Measurements from ENCODE around the gene GREB1. TPM values are rescaled to one million over a fixed set of nuclear protein-coding genes. Genes with fewer than 3 reads are reported as not detected.
A peak's percentile ranks its signal among the peaks of the same experiment; 100 is the strongest.

The GREB1 gene, protein sequence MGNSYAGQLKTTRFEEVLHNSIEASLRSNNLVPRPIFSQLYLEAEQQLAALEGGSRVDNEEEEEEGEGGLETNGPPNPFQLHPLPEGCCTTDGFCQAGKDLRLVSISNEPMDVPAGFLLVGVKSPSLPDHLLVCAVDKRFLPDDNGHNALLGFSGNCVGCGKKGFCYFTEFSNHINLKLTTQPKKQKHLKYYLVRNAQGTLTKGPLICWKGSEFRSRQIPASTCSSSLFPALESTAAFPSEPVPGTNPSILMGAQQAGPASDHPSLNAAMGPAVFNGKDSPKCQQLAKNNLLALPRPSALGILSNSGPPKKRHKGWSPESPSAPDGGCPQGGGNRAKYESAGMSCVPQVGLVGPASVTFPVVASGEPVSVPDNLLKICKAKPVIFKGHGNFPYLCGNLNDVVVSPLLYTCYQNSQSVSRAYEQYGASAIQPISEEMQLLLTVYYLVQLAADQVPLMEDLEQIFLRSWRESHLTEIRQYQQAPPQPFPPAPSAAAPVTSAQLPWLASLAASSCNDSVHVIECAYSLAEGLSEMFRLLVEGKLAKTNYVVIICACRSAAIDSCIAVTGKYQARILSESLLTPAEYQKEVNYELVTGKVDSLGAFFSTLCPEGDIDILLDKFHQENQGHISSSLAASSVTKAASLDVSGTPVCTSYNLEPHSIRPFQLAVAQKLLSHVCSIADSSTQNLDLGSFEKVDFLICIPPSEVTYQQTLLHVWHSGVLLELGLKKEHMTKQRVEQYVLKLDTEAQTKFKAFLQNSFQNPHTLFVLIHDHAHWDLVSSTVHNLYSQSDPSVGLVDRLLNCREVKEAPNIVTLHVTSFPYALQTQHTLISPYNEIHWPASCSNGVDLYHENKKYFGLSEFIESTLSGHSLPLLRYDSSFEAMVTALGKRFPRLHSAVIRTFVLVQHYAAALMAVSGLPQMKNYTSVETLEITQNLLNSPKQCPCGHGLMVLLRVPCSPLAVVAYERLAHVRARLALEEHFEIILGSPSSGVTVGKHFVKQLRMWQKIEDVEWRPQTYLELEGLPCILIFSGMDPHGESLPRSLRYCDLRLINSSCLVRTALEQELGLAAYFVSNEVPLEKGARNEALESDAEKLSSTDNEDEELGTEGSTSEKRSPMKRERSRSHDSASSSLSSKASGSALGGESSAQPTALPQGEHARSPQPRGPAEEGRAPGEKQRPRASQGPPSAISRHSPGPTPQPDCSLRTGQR (N-terminal part only)
- polyA plus RNA-seq (2013), result 0.08 TPM

GRCh38 chr2:11533278-11534070 is at the start of gene GREB1:
Gene GREB1 (plus strand): TSS chr2:11534045. CDS start chr2:11556615, 22,570 bp downstream.
- H3K4me1 ChIP-seq (ENCODE audit: control extremely low read depth in 1 of 4, control insufficient read depth in 4 of 4, insufficient read depth in 4 of 4, low read length in 3 of 4), result no peaks in the 10 kb centered on the region
- H3K9me3 ChIP-seq (ENCODE audit: control extremely low read depth in 1 of 5, control insufficient read depth in 4 of 5, insufficient read depth in 2 of 5, low read depth in 1 of 5, low read length in 4 of 5), result no peaks in the 10 kb centered on the region
- DNase-seq, result peak in 1 of 3 donors; percentile 8
- peaks cover 0 to 56% (median 10%) of the 10 kb centered on the region in 5 experiments for H3K27me3 ChIP-seq (replicated peaks in 2 of 5; ENCODE audit: control insufficient read depth in 4 of 5, insufficient read depth in 5 of 5, low read length in 4 of 5)
- WGBS (ENCODE audit: insufficient coverage), result 81% methylated on average over 3 of the region's 9 CpGs
- no peaks in the 10 kb centered on the region for H3K36me3 ChIP-seq (ENCODE audit: control insufficient read depth in 4 of 4, insufficient read depth in 4 of 4, low read length in 3 of 4)
- H3K27ac ChIP-seq (ENCODE audit: insufficient read depth in 1 of 2, low read depth in 1 of 2, low read length in 2 of 2, poor library complexity in 1 of 2, severe bottlenecking in 2 of 2), result no peak within 1 kb of the TSS
- no peak within 1 kb of the TSS for H3K4me3 ChIP-seq (ENCODE audit: control insufficient read depth in 1 of 7, extremely low read depth in 1 of 7, insufficient read depth in 4 of 7, low read depth in 2 of 7, low read length in 6 of 7)
- CTCF ChIA-PET, result interaction anchor here (0.7 to 2.5 kb wide), 3 partner anchors 10 to 48 kb away, joined by 3 to 10 read pairs (median 4); no protein-coding TSS in a partner anchor
- POLR2A ChIA-PET, result no interaction called here

DNA sequence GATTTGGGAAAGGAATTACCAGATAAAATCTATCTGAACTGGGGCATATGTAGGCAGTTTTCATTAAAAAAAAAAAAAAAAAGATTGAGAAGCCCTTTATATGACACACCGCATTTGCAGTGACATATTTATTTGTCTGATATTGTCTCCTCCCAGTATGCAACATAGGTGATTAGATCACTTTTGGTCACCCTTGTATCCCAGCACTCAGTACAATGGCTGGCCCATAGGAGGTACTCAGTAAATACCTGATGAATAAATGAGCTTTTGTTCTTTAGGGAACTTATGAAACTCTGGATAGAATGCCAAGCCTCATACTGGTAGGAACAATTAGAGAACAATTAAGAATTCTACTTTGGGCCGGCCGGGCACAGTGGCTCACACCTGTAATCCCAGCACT is 45.0 kb upstream of the GREB1 start:
- CTCF ChIA-PET, result interaction anchor here (1.2 kb wide), 1 partner anchor 9 kb away, joined by 4 read pairs; no protein-coding TSS in a partner anchor
- H3K4me3 ChIP-seq (ENCODE audit: control insufficient read depth in 1 of 7, extremely low read depth in 1 of 7, insufficient read depth in 4 of 7, low read depth in 2 of 7, low read length in 6 of 7), result no peak overlapping the region
- POLR2A ChIA-PET, result no interaction called here
- DNase-seq, result no peak
- H3K27ac ChIP-seq (ENCODE audit: insufficient read depth in 1 of 2, low read depth in 1 of 2, low read length in 2 of 2, poor library complexity in 1 of 2, severe bottlenecking in 2 of 2), result no peak overlapping the region
- peaks cover 0 to 5% (median 2%) of the 10 kb centered on the region in 5 experiments for H3K9me3 ChIP-seq (ENCODE audit: control extremely low read depth in 1 of 5, control insufficient read depth in 4 of 5, insufficient read depth in 2 of 5, low read depth in 1 of 5, low read length in 4 of 5)
- WGBS (ENCODE audit: insufficient coverage), result 79% methylated on average over 3 of the region's 3 CpGs
- no peaks in the 10 kb centered on the region for H3K4me1 ChIP-seq (ENCODE audit: control extremely low read depth in 1 of 4, control insufficient read depth in 4 of 4, insufficient read depth in 4 of 4, low read length in 3 of 4)
- no peaks in the 10 kb centered on the region for H3K36me3 ChIP-seq (ENCODE audit: control insufficient read depth in 4 of 4, insufficient read depth in 4 of 4, low read length in 3 of 4)
- H3K27me3 ChIP-seq (replicated peaks in 2 of 5; ENCODE audit: control insufficient read depth in 4 of 5, insufficient read depth in 5 of 5, low read length in 4 of 5), result peaks cover 6 to 64% (median 19%) of the 10 kb centered on the region in 5 experiments

GRCh38 chr2:11490194-11490593 is 43.7 kb upstream of the GREB1 start:
- CTCF ChIA-PET, result no interaction called here
- Histone ChIP-seq H3K36me3 (ENCODE audit: control insufficient read depth in 4 of 4, insufficient read depth in 4 of 4, low read length in 3 of 4) (no peaks in the 10 kb centered on the region), H3K4me3 (ENCODE audit: control insufficient read depth in 1 of 7, extremely low read depth in 1 of 7, insufficient read depth in 4 of 7, low read depth in 2 of 7, low read length in 6 of 7) (no peak overlapping the region), H3K9me3 (ENCODE audit: control extremely low read depth in 1 of 5, control insufficient read depth in 4 of 5, insufficient read depth in 2 of 5, low read depth in 1 of 5, low read length in 4 of 5) (peaks cover 0 to 5% (median 2%) of the 10 kb centered on the region in 5 experiments), H3K27me3 (replicated peaks in 2 of 5; ENCODE audit: control insufficient read depth in 4 of 5, insufficient read depth in 5 of 5, low read length in 4 of 5) (peaks cover 2 to 55% (median 20%) of the 10 kb centered on the region in 5 experiments), H3K4me1 (ENCODE audit: control extremely low read depth in 1 of 4, control insufficient read depth in 4 of 4, insufficient read depth in 4 of 4, low read length in 3 of 4) (no peaks in the 10 kb centered on the region), H3K27ac (ENCODE audit: insufficient read depth in 1 of 2, low read depth in 1 of 2, low read length in 2 of 2, poor library complexity in 1 of 2, severe bottlenecking in 2 of 2) (no peak overlapping the region)
- DNase-seq, result no peak
- POLR2A ChIA-PET, result no interaction called here
- no CpG with 5 or more reads among the region's 5 CpGs for WGBS (ENCODE audit: insufficient coverage)

- Histone ChIP-seq H3K36me3 (ENCODE audit: control insufficient read depth in 4 of 4, insufficient read depth in 4 of 4, low read length in 3 of 4) (no peaks in the 10 kb centered on the region), H3K4me1 (ENCODE audit: control extremely low read depth in 1 of 4, control insufficient read depth in 4 of 4, insufficient read depth in 4 of 4, low read length in 3 of 4) (no peaks in the 10 kb centered on the region), H3K4me3 (ENCODE audit: control insufficient read depth in 1 of 7, extremely low read depth in 1 of 7, insufficient read depth in 4 of 7, low read depth in 2 of 7, low read length in 6 of 7) (no peak overlapping the region), H3K27me3 (replicated peaks in 2 of 5; ENCODE audit: control insufficient read depth in 4 of 5, insufficient read depth in 5 of 5, low read length in 4 of 5) (peaks cover 0 to 52% (median 19%) of the 10 kb centered on the region in 5 experiments), H3K27ac (ENCODE audit: insufficient read depth in 1 of 2, low read depth in 1 of 2, low read length in 2 of 2, poor library complexity in 1 of 2, severe bottlenecking in 2 of 2) (no peak overlapping the region), H3K9me3 (ENCODE audit: control extremely low read depth in 1 of 5, control insufficient read depth in 4 of 5, insufficient read depth in 2 of 5, low read depth in 1 of 5, low read length in 4 of 5) (peaks cover 0 to 5% (median 2%) of the 10 kb centered on the region in 5 experiments)
- ChIA-PET POLR2A (no interaction called here), CTCF (interaction anchor here (1.1 kb wide), 1 partner anchor 92 kb away, joined by 3 read pairs; no protein-coding TSS in a partner anchor)
- DNase-seq, result no peak
- WGBS (ENCODE audit: insufficient coverage), result 100% methylated on average over 2 of the region's 3 CpGs
Observed at GRCh38 chr2:11491348-11491933, 42.4 kb upstream of the GREB1 start.

DNA sequence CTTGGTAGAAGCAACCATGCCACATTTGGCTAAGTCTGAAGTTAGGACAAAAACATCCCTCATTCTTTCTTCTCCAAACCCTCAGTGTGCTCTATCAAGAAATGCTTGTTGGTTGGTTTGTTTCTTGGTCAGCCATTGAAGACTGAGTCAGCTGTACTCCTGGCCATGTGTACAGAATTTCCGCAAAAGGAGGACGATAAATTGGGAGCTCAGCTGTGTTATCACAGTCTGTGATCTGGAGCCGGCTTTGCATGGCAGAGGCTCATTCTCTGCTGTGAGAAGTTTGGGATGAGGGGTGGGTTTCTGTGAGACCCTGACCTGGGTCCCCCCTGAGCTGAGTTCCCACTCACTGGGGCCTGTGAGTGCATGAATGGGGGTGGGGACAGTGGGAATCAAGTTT is 41.6 kb upstream of the GREB1 start:
- ChIA-PET CTCF (interaction anchor here (1.1 kb wide), 1 partner anchor 91 kb away, joined by 3 read pairs; no protein-coding TSS in a partner anchor), POLR2A (no interaction called here)
- WGBS (ENCODE audit: insufficient coverage), result 76% methylated on average over 3 of the region's 3 CpGs

DNA sequence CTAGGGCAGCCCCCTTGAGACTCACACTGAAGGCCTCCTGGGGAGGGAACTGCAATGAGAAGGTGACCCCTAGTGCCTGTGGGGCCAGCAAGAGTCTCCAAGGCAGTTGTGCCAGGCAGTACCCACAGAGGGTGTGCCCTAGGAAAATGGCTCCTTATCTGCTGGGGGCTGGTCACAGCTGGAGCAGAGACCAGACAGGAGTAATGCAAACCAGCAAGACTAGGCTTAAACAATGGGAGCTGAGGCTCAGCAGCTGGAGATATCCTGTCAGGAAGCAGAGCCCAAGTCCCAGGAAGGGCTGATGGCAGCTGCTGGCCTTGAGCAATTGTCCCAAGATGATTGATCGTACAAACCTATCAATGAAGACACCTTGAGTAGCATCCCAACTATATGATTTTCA is 41.1 kb upstream of the GREB1 start:
- DNase-seq, result no peak
- H3K27ac ChIP-seq (ENCODE audit: insufficient read depth in 1 of 2, low read depth in 1 of 2, low read length in 2 of 2, poor library complexity in 1 of 2, severe bottlenecking in 2 of 2), result no peak overlapping the region
- no peaks in the 10 kb centered on the region for H3K4me1 ChIP-seq (ENCODE audit: control extremely low read depth in 1 of 4, control insufficient read depth in 4 of 4, insufficient read depth in 4 of 4, low read length in 3 of 4)
- H3K36me3 ChIP-seq (ENCODE audit: control insufficient read depth in 4 of 4, insufficient read depth in 4 of 4, low read length in 3 of 4), result no peaks in the 10 kb centered on the region
- ChIA-PET CTCF (no interaction called here), POLR2A (no interaction called here)
- WGBS (ENCODE audit: insufficient coverage), result no CpG with 5 or more reads among the region's 1 CpG
- peaks cover 3 to 41% (median 16%) of the 10 kb centered on the region in 5 experiments for H3K27me3 ChIP-seq (replicated peaks in 2 of 5; ENCODE audit: control insufficient read depth in 4 of 5, insufficient read depth in 5 of 5, low read length in 4 of 5)
- peaks cover 0 to 5% (median 2%) of the 10 kb centered on the region in 5 experiments for H3K9me3 ChIP-seq (ENCODE audit: control extremely low read depth in 1 of 5, control insufficient read depth in 4 of 5, insufficient read depth in 2 of 5, low read depth in 1 of 5, low read length in 4 of 5)
- H3K4me3 ChIP-seq (ENCODE audit: control insufficient read depth in 1 of 7, extremely low read depth in 1 of 7, insufficient read depth in 4 of 7, low read depth in 2 of 7, low read length in 6 of 7), result no peak overlapping the region

More for the DNA sequence above, 41.6 kb upstream of the GREB1 start:
- peaks cover 0 to 5% (median 2%) of the 10 kb centered on the region in 5 experiments for H3K9me3 ChIP-seq (ENCODE audit: control extremely low read depth in 1 of 5, control insufficient read depth in 4 of 5, insufficient read depth in 2 of 5, low read depth in 1 of 5, low read length in 4 of 5)
- H3K4me3 ChIP-seq (ENCODE audit: control insufficient read depth in 1 of 7, extremely low read depth in 1 of 7, insufficient read depth in 4 of 7, low read depth in 2 of 7, low read length in 6 of 7), result no peak overlapping the region
- DNase-seq, result no peak
- no peaks in the 10 kb centered on the region for H3K36me3 ChIP-seq (ENCODE audit: control insufficient read depth in 4 of 4, insufficient read depth in 4 of 4, low read length in 3 of 4)
- H3K4me1 ChIP-seq (ENCODE audit: control extremely low read depth in 1 of 4, control insufficient read depth in 4 of 4, insufficient read depth in 4 of 4, low read length in 3 of 4), result no peaks in the 10 kb centered on the region
- H3K27ac ChIP-seq (ENCODE audit: insufficient read depth in 1 of 2, low read depth in 1 of 2, low read length in 2 of 2, poor library complexity in 1 of 2, severe bottlenecking in 2 of 2), result no peak overlapping the region
- peaks cover 0 to 46% (median 18%) of the 10 kb centered on the region in 5 experiments for H3K27me3 ChIP-seq (replicated peaks in 2 of 5; ENCODE audit: control insufficient read depth in 4 of 5, insufficient read depth in 5 of 5, low read length in 4 of 5)
